ACC112 (cell line): ENCODE results near the gene BIRC3.

Experiments used
- H2AFZ ChIP-seq: fragments of 200-600 bp; sonication (generic); one replicate; pipeline ENCODE4 v1.6.0; 2017; ENCODE audit warnings: antibody characterized with exemption, low read length; ENCODE audit not compliant: unreplicated experiment
- H3K27ac ChIP-seq: fragments of 200-600 bp; sonication (generic); 2 replicates; pipeline ENCODE4 v1.5.1; 2014; ENCODE audit warnings: low read depth, mild to moderate bottlenecking, antibody characterized with exemption, low read length, moderate library complexity
- H3K27me3 ChIP-seq: fragments of 200-600 bp; sonication (generic); 2 replicates; pipeline ENCODE4 v1.6.1; 2014; ENCODE audit warnings: mild to moderate bottlenecking, antibody characterized with exemption, low read length, moderate library complexity, mixed read lengths; ENCODE audit not compliant: insufficient read depth
- H3K36me3 ChIP-seq: fragments of 200-600 bp; sonication (generic); 2 replicates; pipeline ENCODE4 v1.6.1; 2016; ENCODE audit warnings: mild to moderate bottlenecking, antibody characterized with exemption, low read length, moderate library complexity, mixed read lengths; ENCODE audit not compliant: insufficient read depth
- H3K4me1 ChIP-seq: fragments of 200-600 bp; sonication (generic); one replicate; pipeline ENCODE4 v1.6.1; 2016; ENCODE audit warnings: low read length, mixed read lengths; ENCODE audit not compliant: insufficient read depth, unreplicated experiment, control insufficient read depth
- H3K4me3 ChIP-seq: fragments of 200-600 bp; sonication (generic); 2 replicates; pipeline ENCODE4 v1.5.1; 2014; ENCODE audit warnings: mild to moderate bottlenecking, low read depth, low read length
- H3K79me2 ChIP-seq: fragments of 200-600 bp; sonication (generic); one replicate; pipeline ENCODE4 v1.6.0; 2016; ENCODE audit warnings: low read length; ENCODE audit not compliant: control insufficient read depth, unreplicated experiment, insufficient read depth

Gene BIRC3

GRCh38 chr11:102346456-102346747, 29.1 kb downstream of the BIRC3 start:
- peak overlapping the region; percentile 98 for H3K4me3 ChIP-seq
- peaks cover 45% of the 10 kb centered on the region for H3K79me2 ChIP-seq
- H2AFZ ChIP-seq = peak overlapping the region; percentile 57
- H3K4me1 ChIP-seq = peaks cover 46% of the 10 kb centered on the region
- peaks cover 16% of the 10 kb centered on the region for H3K36me3 ChIP-seq
- no peaks in the 10 kb centered on the region for H3K27me3 ChIP-seq
- peak overlapping the region; percentile 98 for H3K27ac ChIP-seq

GRCh38 chr11:102346748-102347461, 29.6 kb downstream of the BIRC3 start, which contains the start of gene BIRC2:
BIRC2 (plus strand) TSS chr11:102347214; CDS start chr11:102349855, 2,641 bp downstream.
- peak within 1 kb of the TSS; percentile 98 for H3K4me3 ChIP-seq
- H3K4me1 ChIP-seq = peaks cover 42% of the 10 kb centered on the region
- no peaks in the 10 kb centered on the region for H3K27me3 ChIP-seq
- H3K79me2 ChIP-seq = peaks cover 50% of the 10 kb centered on the region
- peak within 1 kb of the TSS; percentile 98 for H3K27ac ChIP-seq
- peak within 1 kb of the TSS; percentile 57 for H2AFZ ChIP-seq
- H3K36me3 ChIP-seq = peaks cover 20% of the 10 kb centered on the region

- Histone ChIP-seq H3K27me3 (no peaks in the 10 kb centered on the region), H3K4me1 (peaks cover 40% of the 10 kb centered on the region), H3K36me3 (peaks cover 23% of the 10 kb centered on the region), H2AFZ (peak overlapping the region; percentile 35), H3K4me3 (peak overlapping the region; percentile 98), H3K27ac (peak overlapping the region; percentile 98), H3K79me2 (peaks cover 56% of the 10 kb centered on the region)
These were observed 30.4 kb downstream of the BIRC3 start for GRCh38 chr11:102347462-102348370.

- Histone ChIP-seq H2AFZ (no peak overlapping the region), H3K27ac (no peak overlapping the region), H3K27me3 (no peaks in the 10 kb centered on the region), H3K4me3 (no peak overlapping the region), H3K79me2 (peaks cover 87% of the 10 kb centered on the region), H3K36me3 (peaks cover 44% of the 10 kb centered on the region), H3K4me1 (no peaks in the 10 kb centered on the region)
These were observed 39.8 kb downstream of the BIRC3 start for GRCh38 chr11:102357116-102357515.

GRCh38 chr11:102359372-102359771, 42.1 kb downstream of the BIRC3 start:
- H3K79me2 ChIP-seq = peaks cover 72% of the 10 kb centered on the region
- no peaks in the 10 kb centered on the region for H3K4me1 ChIP-seq
- H3K36me3 ChIP-seq = peaks cover 48% of the 10 kb centered on the region
- H2AFZ ChIP-seq = no peak overlapping the region
- H3K4me3 ChIP-seq = no peak overlapping the region
- H3K27me3 ChIP-seq = no peaks in the 10 kb centered on the region
- no peak overlapping the region for H3K27ac ChIP-seq

GRCh38 chr11:102360681-102361080, 43.4 kb downstream of the BIRC3 start:
- H2AFZ ChIP-seq = no peak overlapping the region

GRCh38 chr11:102361086-102362031, 44.1 kb downstream of the BIRC3 start:
- no peaks in the 10 kb centered on the region for H3K4me1 ChIP-seq
- peaks cover 64% of the 10 kb centered on the region for H3K79me2 ChIP-seq
- H3K27ac ChIP-seq = no peak overlapping the region
- H3K27me3 ChIP-seq = no peaks in the 10 kb centered on the region
- H3K36me3 ChIP-seq = peaks cover 53% of the 10 kb centered on the region
- no peak overlapping the region for H3K4me3 ChIP-seq
- H2AFZ ChIP-seq = no peak overlapping the region

More at GRCh38 chr11:102360681-102361080, 43.4 kb downstream of the BIRC3 start:
- H3K36me3 ChIP-seq = peaks cover 52% of the 10 kb centered on the region
- no peaks in the 10 kb centered on the region for H3K4me1 ChIP-seq
- no peaks in the 10 kb centered on the region for H3K27me3 ChIP-seq
- H3K27ac ChIP-seq = no peak overlapping the region
- peaks cover 67% of the 10 kb centered on the region for H3K79me2 ChIP-seq
- no peak overlapping the region for H3K4me3 ChIP-seq

- no peaks in the 10 kb centered on the region for H3K4me1 ChIP-seq
- H2AFZ ChIP-seq = no peak overlapping the region
- H3K79me2 ChIP-seq = peaks cover 52% of the 10 kb centered on the region
- no peak overlapping the region for H3K4me3 ChIP-seq
- H3K27me3 ChIP-seq = no peaks in the 10 kb centered on the region
- no peak overlapping the region for H3K27ac ChIP-seq
- H3K36me3 ChIP-seq = peaks cover 53% of the 10 kb centered on the region
These were observed 47.7 kb downstream of the BIRC3 start for GRCh38 chr11:102364991-102365390.

- Histone ChIP-seq H2AFZ (no peak overlapping the region), H3K27ac (no peak overlapping the region), H3K79me2 (peaks cover 34% of the 10 kb centered on the region), H3K4me1 (no peaks in the 10 kb centered on the region), H3K4me3 (no peak overlapping the region), H3K36me3 (peaks cover 52% of the 10 kb centered on the region), H3K27me3 (no peaks in the 10 kb centered on the region)
These were observed 50.1 kb downstream of the BIRC3 start for GRCh38 chr11:102367364-102367763.

- Histone ChIP-seq H3K27me3 (no peaks in the 10 kb centered on the region), H2AFZ (no peak overlapping the region), H3K4me3 (no peak overlapping the region), H3K36me3 (peaks cover 41% of the 10 kb centered on the region), H3K4me1 (no peaks in the 10 kb centered on the region), H3K79me2 (peaks cover 34% of the 10 kb centered on the region), H3K27ac (no peak overlapping the region)
These were observed 51.2 kb downstream of the BIRC3 start for GRCh38 chr11:102368472-102368871.
